GM12865 (cell line): Measurements from ENCODE around the gene PNPLA2.

Source experiments
- DNase-seq: peaks from one replicate; pipeline ENCODE4 v3.0.0; 2010; ENCODE audit warnings: low read depth
- H3K4me3 ChIP-seq: 2 replicates; pipeline ENCODE4 v1.5.1; 2011; ENCODE audit warnings: mild to moderate bottlenecking, low read depth, low read length, control low read depth
- CTCF ChIP-seq: IDR thresholded peaks from 2 replicates; pipeline ENCODE4 v1.5.1; 2011; ENCODE audit warnings: low read length, control low read depth, low read depth, inconsistent platforms; ENCODE audit not compliant: insufficient read depth; ENCODE audit errors: missing control alignments

Gene PNPLA2

GRCh38 chr11:778976-779954 lies 39.4 kb upstream of the PNPLA2 start:
- peak; percentile 1 for DNase-seq

GRCh38 chr11:779955-780532 lies 38.7 kb upstream of the PNPLA2 start:
- TF ChIP-seq CTCF: no peak
- H3K4me3 ChIP-seq: no peak overlapping the region
- DNase-seq: no peak

More at GRCh38 chr11:778976-779954, 39.4 kb upstream of the PNPLA2 start:
- no peak overlapping the region for H3K4me3 ChIP-seq
- TF ChIP-seq CTCF: no peak

- no peak for DNase-seq
- no peak overlapping the region for H3K4me3 ChIP-seq
- no peak for TF ChIP-seq CTCF
These were observed 36.2 kb upstream of the PNPLA2 start for GRCh38 chr11:782264-783174.

- DNase-seq: no peak
- no peak overlapping the region for H3K4me3 ChIP-seq
- TF ChIP-seq CTCF: peak; percentile 10
These were observed 35.1 kb upstream of the PNPLA2 start for GRCh38 chr11:783581-784015.

- no peak for DNase-seq
- TF ChIP-seq CTCF: no peak
- H3K4me3 ChIP-seq: no peak overlapping the region
These were observed 32.3 kb upstream of the PNPLA2 start for GRCh38 chr11:786235-787083.
